D721Med (cell line): ENCODE results near the gene PSMC3.

Experiments used
- DNase-seq: peaks from one replicate; pipeline ENCODE4 v3.0.0; 2011; ENCODE audit warnings: low spot score; ENCODE audit not compliant: insufficient read length
- FAIRE-seq: peaks from 2 replicates; lab custom pipeline; 2011; peaks lifted over from hg19 to GRCh38; lab: Jason Lieb, UNC
- CTCF ChIP-seq: IDR thresholded peaks from 2 replicates; pipeline ENCODE4 v1.5.1; 2012; ENCODE audit warnings: mild to moderate bottlenecking, control low read depth; ENCODE audit not compliant: insufficient read depth; ENCODE audit errors: missing control alignments

The PSMC3 gene

DNA sequence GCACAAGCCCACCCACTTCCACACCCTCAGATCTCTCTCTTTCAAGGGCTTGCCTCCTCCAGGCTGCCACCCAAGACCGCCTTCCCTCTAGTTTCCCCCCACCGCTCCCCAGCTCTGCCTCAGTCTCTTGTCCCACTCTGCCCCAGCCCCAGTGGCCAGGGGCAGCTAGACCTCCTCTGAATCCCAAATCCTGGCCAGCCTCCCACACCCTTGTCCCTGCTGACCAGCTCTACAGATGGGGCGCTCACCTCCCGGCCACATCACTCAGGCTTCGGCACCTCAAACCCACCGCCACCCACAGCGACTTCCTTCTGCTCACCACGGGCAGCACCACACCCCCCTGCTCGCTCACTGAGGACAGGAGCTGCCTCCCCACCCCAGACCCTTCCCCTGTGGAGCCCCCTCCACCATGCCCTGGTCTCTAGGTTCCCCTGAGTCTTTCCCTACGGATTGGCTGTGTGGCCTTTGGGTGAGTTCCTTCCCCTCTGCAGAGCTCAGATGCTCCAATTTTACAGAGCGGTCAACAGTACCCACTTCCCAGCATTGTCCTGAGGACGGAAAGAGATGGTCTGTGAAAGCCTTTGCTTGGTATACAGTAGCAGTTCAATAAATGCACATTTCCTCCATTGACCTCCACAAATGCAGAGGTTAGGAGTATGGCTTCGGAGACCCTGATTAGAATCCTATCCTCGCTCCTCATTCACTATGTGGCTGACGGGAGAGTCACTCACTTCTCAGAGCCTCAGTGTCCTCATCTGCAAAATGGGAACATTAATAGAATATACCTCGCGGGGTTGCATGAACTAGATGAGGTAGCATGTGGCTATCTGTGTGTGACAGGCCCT is 36.4 kb downstream of the PSMC3 start:
- DNase-seq (no peak), FAIRE-seq (no peak)
- TF ChIP-seq CTCF, result no peak

- TF ChIP-seq CTCF, result no peak
- FAIRE-seq, result no peak
These were observed 37.3 kb downstream of the PSMC3 start for GRCh38 chr11:47388697-47389576.

DNA sequence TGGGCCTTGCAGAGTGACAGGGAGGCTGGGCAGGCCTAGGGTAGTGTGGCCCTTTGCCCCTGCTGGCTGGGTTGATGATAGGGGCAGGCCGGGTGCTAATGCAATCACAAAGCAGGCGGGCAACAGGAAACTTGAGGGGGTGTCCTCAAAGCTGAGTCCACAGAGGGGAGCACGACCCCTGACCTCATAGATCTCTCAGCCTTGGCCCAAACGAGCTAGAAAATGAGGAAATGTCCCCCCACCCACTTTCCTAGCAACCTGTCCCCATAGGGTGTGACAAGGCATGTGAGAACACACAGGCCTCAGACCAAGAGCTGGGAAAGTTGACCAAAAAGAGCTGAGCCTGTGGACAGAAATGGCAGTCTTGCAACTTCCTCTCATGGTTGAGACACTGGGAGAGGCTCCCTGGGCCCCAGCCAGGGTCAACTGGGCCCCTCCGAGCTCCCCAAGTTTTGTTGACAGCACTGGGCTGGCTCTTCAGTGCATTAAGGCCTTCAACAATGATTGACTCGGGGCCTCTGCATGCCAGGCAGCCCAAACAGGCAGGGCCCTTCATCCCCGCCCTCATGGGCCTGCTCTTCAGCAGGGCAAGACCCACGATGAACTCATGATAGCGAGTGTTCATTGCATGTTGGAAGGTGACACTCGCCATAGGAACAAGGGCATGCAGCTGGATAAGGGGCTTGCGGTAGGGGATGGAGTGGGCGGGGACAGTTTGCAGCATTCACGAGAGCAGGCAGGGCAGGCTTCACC is 38.1 kb downstream of the PSMC3 start:
- no peak for TF ChIP-seq CTCF
- FAIRE-seq, result no peak
- no peak for DNase-seq

More at GRCh38 chr11:47388697-47389576, 37.3 kb downstream of the PSMC3 start:
- no peak for DNase-seq

GRCh38 chr11:47384498-47384897 is 41.7 kb downstream of the PSMC3 start:
- FAIRE-seq (no peak), DNase-seq (no peak)
- TF ChIP-seq CTCF, result no peak

DNA sequence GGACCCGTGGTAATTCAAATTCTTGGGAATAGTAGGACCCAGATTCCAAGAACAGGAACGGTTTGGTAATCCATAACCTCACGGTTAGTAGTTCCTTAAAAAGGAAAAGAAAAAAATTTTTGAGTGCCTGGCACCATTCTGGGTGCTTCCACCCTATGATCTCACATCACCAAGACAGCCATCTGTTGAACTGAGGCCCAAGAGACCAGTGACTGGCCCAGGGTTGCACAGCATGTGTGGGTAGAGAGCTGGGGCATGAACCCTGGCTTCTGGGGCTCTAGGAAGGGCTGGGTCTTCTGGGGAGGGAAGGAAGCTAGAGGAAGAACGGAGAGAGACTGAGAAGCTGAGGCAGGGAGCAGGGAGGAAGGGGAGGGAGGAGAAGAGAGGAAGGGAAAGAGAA is 43.2 kb downstream of the PSMC3 start:
- FAIRE-seq, result no peak
- DNase-seq, result no peak
- TF ChIP-seq CTCF, result no peak

- FAIRE-seq (no peak), DNase-seq (no peak)
- no peak for TF ChIP-seq CTCF
These were observed 46.2 kb downstream of the PSMC3 start for GRCh38 chr11:47380078-47380477.
